Stimulated activated naive B cell treated with anti-CD40 and anti-IgM and Interleukin-4, amounts not matched to agents 10 μg/mL and 1 μg/mL and 100 μg/mL, for 72 hours (primary cell): ENCODE measurements around the gene MDM4.

Experiments
- ATAC-seq, 2 donors: fragments of 150-1000 bp; cut with Tn5 transposase; replicated peaks; 2 replicates each; pipeline ENCODE4 v1.10.0; 2021; ENCODE audit warnings: moderate library complexity in 1 of 2
- DNase-seq: peaks from one replicate; pipeline ENCODE4 v3.0.0; 2021
- H3K27ac Mint-ChIP-seq: one replicate; pipeline ENCODE4 v1.8.0; 2022; ENCODE audit warnings: mild to moderate bottlenecking, mixed read lengths
- H3K27me3 Mint-ChIP-seq, 2 donors: one replicate each; pipeline ENCODE4 v1.8.0; 2022; ENCODE audit warnings: mixed read lengths in 2 of 2
- H3K36me3 Mint-ChIP-seq, 2 donors: one replicate each; pipeline ENCODE4 v1.8.0; 2022; ENCODE audit warnings: mixed read lengths in 2 of 2, mild to moderate bottlenecking in 1 of 2
- H3K4me1 Mint-ChIP-seq, 2 donors: one replicate each; pipeline ENCODE4 v1.8.0; 2022; ENCODE audit warnings: mixed read lengths in 2 of 2, mild to moderate bottlenecking in 1 of 2
- H3K4me3 Mint-ChIP-seq, 2 donors: one replicate each; pipeline ENCODE4 v1.8.0; 2022; ENCODE audit warnings: mild to moderate bottlenecking in 2 of 2, mixed read lengths in 2 of 2, moderate library complexity in 1 of 2
- H3K9me3 Mint-ChIP-seq, 2 donors: one replicate each; pipeline ENCODE4 v1.8.0; 2022; ENCODE audit warnings: mixed read lengths in 2 of 2, mild to moderate bottlenecking in 1 of 2

The MDM4 gene

DNA sequence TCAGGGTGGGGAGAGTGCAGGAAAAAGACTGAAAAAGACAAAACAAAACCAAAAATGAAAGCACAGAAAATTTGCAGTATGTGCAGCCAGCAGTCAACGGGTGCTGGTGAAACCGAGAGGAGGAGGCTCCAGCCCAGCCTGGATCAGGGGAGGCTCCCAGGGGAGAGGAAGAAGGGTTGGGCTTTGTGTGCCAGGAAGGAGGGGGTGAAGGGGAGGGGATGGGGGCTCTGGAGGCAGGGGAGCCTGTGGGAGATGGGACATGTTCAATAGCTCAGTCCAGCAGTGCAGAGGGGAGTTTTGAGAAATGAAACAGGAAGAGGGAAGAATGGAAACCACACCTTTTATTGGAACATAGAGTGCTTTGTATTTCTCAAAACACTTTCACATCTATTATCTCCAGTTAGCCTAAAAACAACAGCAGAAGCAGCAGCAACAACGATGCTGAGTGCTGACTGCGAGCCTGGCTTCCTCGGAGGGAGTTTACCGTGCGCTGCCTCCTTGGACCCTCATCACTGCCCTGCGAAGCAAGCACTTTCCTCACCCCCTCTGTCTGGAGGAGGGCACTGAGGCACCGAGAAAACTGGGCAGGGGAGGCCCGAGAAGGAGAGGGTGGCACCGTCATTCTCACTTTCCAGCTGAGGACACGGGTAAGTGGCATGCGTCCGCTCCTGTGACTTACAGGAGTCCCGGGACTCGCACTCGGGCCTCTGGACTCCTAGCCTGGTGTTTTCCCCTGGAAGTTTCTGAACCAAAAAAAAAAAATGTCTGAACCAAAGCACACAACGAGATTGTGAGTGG, 62.9 kb downstream of the MDM4 start:
- H3K9me3 Mint-ChIP-seq: no peaks in the 10 kb centered on the region
- DNase-seq (peak; percentile 43), ATAC-seq (peak; percentile 82 to 84)
- peak overlapping the region; percentile 77 to 84 for H3K4me3 Mint-ChIP-seq
- peak overlapping the region; percentile 91 for H3K27ac Mint-ChIP-seq
- H3K4me1 Mint-ChIP-seq: peaks cover 32 to 59% of the 10 kb centered on the region in 2 donors
- H3K27me3 Mint-ChIP-seq: no peaks in the 10 kb centered on the region
- peaks cover 10 to 13% of the 10 kb centered on the region in 2 donors for H3K36me3 Mint-ChIP-seq

DNA sequence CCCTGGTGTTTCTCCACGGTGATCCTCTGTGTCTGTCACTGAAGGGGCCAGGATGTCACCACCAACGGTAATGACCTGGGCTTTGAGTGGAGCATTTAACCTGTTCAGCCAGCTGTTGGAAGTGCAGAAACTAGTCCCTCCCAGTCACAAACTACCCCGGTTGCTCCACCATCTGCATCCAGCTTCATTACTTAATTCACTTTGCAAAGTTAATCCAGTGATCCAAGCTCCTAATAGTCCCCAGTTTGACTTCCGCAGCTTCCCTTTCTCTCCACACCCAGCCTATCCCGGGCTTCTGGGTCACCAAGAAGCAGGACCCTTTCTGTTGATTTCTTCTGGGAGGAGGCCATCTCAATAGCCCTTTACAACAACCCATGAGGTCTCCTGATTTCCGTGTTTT, 63.5 kb downstream of the MDM4 start:
- ATAC-seq (no peak), DNase-seq (no peak)
- Mint-ChIP-seq H3K27me3 (no peaks in the 10 kb centered on the region), H3K27ac (peak overlapping the region; percentile 91), H3K4me3 (peak overlapping the region; percentile 50 to 63), H3K9me3 (no peaks in the 10 kb centered on the region), H3K4me1 (peaks cover 32 to 59% of the 10 kb centered on the region in 2 donors), H3K36me3 (peaks cover 9 to 11% of the 10 kb centered on the region in 2 donors)

DNA sequence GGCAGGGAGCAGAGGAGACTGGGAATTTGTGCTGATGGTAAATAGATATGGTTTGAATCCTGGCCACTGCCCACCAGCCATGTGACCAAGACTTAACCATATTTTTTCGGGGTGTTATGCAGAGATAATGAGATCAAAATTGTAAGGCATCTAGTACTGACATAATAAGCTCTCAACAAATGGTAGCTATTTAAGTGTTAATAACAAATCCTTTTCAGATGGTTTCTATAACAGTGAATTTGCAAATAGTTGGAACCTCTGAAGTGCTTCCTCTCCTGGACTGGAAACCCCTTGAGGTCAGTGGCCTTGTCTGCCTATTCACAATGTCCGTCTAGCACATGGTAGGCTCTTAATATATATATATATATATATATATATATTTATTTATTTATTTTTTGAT, 64.7 kb downstream of the MDM4 start:
- Mint-ChIP-seq H3K27ac (no peak overlapping the region), H3K27me3 (no peaks in the 10 kb centered on the region), H3K4me1 (peaks cover 34 to 59% of the 10 kb centered on the region in 2 donors), H3K9me3 (no peaks in the 10 kb centered on the region), H3K4me3 (no peak overlapping the region), H3K36me3 (peaks cover 3 to 9% of the 10 kb centered on the region in 2 donors)
- ATAC-seq (no peak), DNase-seq (no peak)

DNA sequence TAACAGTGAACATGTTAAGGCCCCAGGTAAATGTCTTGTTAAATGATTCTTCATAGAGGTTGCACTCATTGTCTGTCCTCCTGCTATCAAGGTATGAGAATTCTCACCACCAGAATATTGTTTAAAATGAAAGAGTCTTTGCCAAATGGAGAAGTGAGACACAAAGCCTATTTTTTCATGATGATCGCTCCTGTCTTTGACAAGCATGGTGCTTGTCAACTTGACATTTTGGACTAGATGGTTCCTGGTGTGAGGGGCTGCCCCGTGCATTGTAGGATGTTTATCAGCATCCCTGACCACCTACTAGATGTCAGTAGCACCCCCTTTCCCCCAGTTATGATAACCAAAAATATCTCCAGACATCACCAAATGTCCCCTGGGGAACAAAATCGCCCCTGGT, 65.6 kb downstream of the MDM4 start:
- Mint-ChIP-seq H3K36me3 (peaks cover 3 to 9% of the 10 kb centered on the region in 2 donors), H3K27me3 (no peaks in the 10 kb centered on the region), H3K4me1 (peaks cover 30 to 53% of the 10 kb centered on the region in 2 donors), H3K9me3 (no peaks in the 10 kb centered on the region), H3K4me3 (no peak overlapping the region), H3K27ac (peak overlapping the region; percentile 14)
- ATAC-seq (peak; percentile 64), DNase-seq (no peak)

DNA sequence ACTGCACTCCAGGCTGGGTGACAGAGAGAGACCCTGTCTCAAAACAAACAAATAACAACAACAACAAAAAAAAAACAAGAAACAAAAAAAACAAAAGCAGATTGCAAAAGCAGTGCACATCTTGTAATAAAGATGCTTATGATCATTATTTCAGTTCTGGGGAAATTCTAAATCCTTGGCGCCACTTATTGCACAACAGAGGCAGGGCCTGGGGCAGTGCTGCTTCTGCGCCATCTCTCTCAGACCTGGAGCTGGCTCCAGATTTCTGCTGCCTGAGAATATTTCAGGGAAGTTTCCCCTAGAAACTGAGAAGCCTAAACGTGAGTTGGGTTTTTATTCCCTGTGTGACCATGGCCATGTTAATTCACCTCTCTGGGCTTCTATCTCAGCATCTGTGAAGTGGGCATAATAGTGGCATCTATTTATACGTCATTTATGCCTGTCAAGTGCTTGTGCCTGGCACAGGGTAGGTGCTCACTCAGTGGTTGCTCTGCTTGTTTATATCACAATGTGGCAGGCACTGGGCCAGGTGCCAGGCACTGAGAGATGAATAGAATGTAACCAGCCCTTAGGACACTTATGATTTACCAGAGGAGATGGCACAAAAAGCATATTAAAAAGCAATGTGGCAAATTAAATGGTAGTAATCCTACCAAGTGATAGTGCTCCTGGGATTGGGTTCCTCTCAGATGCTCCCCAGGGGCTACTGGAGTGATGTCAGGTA, 67.9 kb downstream of the MDM4 start:
- ATAC-seq: no peak
- H3K4me1 Mint-ChIP-seq: peaks cover 19 to 37% of the 10 kb centered on the region in 2 donors
- H3K9me3 Mint-ChIP-seq: no peaks in the 10 kb centered on the region
- H3K27ac Mint-ChIP-seq: no peak overlapping the region
- H3K4me3 Mint-ChIP-seq: no peak overlapping the region
- H3K27me3 Mint-ChIP-seq: no peaks in the 10 kb centered on the region
- peaks cover 8 to 9% of the 10 kb centered on the region in 2 donors for H3K36me3 Mint-ChIP-seq
- DNase-seq: no peak

DNA sequence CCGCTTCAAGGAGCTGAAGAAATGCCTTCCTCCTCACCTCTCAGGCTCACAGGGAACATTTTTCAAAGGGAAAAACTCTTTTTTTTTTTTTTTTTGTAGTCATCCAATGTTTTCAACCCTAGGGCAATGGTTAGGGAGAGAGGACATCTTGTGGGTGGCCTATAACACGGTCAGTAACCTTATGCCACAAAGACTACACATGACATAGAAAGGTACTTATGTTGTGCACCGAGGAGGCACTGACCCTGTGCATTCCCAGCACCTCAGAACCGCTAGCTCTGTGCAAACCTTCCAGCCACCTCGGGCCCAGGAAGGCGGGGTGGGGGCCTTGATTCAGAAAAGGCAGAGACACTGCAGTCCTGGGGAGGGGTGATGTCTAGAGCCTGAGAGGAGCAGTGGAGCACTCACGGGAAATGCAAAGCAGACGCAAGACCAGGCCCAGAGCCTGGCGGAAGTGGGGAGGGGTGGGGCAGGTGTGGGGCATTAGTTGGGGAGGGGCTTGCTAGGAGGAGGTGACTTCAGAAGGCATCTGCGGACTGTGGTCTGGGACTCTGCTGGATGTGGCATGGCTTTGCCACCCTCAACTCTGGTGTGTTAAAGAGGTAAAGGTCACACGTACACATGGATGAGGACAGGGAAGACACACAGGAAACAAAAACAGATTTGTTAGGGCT, 68.6 kb downstream of the MDM4 start:
- Mint-ChIP-seq H3K9me3 (no peaks in the 10 kb centered on the region), H3K4me1 (peaks cover 20 to 30% of the 10 kb centered on the region in 2 donors), H3K4me3 (no peak overlapping the region), H3K27me3 (no peaks in the 10 kb centered on the region), H3K27ac (no peak overlapping the region), H3K36me3 (peaks cover 8% of the 10 kb centered on the region in 2 donors)
- DNase-seq: no peak
- no peak for ATAC-seq

DNA sequence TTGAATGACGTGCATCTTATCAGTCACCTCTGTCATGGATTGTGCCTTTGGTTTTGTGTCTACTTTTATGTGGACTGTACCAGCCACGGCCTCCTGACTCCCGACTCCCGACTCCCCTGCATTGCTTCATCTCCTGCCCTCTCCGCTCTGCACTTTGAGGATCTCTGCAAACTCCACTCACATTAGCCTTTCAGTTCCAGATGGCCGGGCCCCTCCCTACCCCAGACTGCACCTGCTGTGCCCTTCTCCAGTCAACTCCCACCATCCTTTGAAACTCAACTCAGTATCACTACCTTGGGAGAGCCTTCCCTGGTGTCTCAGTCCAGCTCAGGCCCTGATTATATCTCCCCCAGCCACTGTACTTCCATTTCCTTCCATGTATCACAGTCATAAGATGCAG, 71.4 kb downstream of the MDM4 start:
- Mint-ChIP-seq H3K9me3 (no peaks in the 10 kb centered on the region), H3K36me3 (peaks cover 0 to 8% of the 10 kb centered on the region in 2 donors), H3K27me3 (no peaks in the 10 kb centered on the region), H3K4me3 (no peak overlapping the region), H3K4me1 (peaks cover 7 to 9% of the 10 kb centered on the region in 2 donors), H3K27ac (peak overlapping the region; percentile 21)
- DNase-seq (no peak), ATAC-seq (no peak)

DNA sequence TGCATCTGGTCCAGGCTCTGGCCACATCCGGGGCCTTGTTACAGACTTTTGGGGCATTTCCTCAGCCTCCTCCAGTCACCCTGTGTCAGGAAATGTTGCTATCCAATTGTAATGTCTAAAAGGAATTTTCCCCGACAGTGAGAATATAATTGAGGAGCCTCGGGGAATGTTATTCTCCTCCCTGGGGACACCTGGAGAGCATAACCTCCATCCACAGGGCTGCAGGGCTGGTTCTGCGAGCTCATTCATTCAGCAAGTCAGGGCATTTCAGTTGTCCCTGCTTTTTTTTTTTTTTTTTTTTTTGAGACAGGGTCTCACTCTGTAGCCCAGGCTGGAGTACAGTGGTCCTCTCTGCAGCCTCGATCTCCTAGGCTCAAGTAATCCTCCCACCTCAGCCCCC, 72.6 kb downstream of the MDM4 start:
- no peak overlapping the region for H3K27ac Mint-ChIP-seq

DNA sequence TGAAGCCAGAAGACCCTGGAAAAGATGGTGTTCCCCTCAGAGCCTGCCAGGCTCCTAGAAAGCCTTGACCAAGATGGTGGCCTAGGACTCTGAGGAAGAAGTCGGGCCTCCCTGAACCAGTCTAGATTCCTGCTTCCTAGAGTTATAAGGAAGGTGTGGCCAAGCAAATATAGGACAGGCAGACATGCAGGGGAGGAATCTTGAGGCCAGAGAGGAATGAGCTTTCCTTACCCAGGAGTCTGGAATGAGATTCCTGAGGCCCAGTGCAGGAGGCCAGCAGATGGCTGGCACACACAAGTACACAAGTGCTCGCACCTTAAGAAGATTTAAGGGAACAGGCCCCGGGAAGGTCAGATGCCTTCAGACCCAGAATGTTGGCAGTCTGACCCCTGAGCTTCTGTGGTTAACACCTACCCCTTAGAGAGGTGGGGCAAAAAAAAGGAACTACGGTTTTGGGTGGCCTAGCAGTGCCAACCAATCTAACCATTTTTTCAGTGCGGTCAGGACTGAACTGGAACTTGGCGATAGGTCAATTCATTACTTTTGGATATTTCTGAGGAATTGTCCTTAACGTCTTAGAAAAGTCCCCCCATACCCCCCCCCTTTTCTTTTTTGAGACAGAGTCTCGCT, 73.3 kb downstream of the MDM4 start:
- H3K4me1 Mint-ChIP-seq: peaks cover 0 to 7% of the 10 kb centered on the region in 2 donors
- peak overlapping the region; percentile 67 for H3K27ac Mint-ChIP-seq
- no peaks in the 10 kb centered on the region for H3K27me3 Mint-ChIP-seq
- ATAC-seq (peak; percentile 45 to 84), DNase-seq (no peak)
- no peaks in the 10 kb centered on the region for H3K9me3 Mint-ChIP-seq
- peaks cover 0 to 5% of the 10 kb centered on the region in 2 donors for H3K36me3 Mint-ChIP-seq
- H3K4me3 Mint-ChIP-seq: no peak overlapping the region

More for the DNA sequence above, 72.6 kb downstream of the MDM4 start:
- H3K4me1 Mint-ChIP-seq: peaks cover 0 to 7% of the 10 kb centered on the region in 2 donors
- DNase-seq (no peak), ATAC-seq (no peak)
- H3K9me3 Mint-ChIP-seq: no peaks in the 10 kb centered on the region
- peaks cover 0 to 5% of the 10 kb centered on the region in 2 donors for H3K36me3 Mint-ChIP-seq
- no peak overlapping the region for H3K4me3 Mint-ChIP-seq
- no peaks in the 10 kb centered on the region for H3K27me3 Mint-ChIP-seq

DNA sequence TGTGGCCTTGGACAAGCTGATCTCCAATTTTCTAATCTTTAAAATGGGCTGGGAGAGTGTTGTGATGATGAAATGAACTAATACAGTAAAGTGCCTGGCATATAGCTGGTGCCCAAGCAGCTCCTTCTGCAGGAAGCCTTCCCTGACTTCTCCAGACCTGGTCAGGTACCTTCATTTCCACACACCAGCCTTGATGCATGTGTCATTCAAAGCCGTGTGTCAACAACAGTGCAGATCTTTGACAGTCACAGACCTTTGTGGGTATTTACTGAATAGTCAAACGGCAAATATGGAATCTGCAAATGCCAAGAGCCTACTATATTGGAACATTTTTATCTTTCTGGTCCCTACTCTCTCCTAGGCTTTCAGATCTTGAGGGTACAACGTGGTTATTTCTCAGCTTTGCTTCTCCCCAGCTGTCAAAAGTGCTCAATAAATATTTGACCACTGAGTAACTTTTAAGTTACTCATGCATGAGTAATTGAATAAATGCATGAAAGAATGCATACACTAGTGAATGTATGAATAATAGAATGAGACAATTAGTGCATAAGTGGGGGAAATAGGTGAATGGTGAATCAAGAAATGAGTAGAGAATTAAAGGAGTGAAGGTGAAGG, 75.4 kb downstream of the MDM4 start:
- Mint-ChIP-seq H3K27ac (no peak overlapping the region), H3K9me3 (no peaks in the 10 kb centered on the region), H3K4me1 (peaks cover 0 to 6% of the 10 kb centered on the region in 2 donors), H3K4me3 (no peak overlapping the region), H3K36me3 (peaks cover 4 to 9% of the 10 kb centered on the region in 2 donors), H3K27me3 (no peaks in the 10 kb centered on the region)
- no peak for ATAC-seq
- DNase-seq: no peak

DNA sequence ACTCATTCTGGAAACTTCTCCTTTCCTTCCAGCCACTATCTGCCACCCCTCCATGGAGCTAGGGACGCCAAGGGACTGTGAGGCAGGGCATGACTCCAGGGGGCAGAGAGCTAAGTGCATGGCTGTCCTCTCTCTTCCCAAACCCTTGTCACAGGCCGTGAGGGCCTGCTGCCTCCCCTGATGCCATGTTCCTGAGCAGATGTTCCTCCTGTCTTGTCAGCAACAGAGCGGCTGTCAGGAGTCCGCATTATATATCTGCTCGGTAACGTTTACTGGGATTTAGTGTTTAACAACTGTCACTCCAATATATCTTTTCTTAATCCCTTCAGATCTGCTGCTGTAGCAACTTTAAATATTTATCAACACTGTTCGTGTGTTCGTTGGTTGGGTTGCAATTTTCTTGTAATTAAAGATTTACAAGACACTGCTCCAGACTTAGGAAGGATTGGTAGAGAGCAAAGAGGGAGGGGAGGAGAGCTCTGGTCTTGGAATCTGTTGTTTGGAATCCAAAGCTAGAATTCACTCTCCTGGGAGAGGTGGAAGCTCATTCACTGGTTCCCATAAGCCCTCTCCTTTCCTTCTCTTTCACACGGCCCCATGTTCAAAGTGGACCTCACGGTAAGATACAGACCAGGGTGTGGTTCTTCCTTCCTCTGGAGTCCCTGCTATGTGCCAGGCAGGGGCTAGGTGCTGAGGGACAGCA, 76.2 kb downstream of the MDM4 start:
- Mint-ChIP-seq H3K4me3 (no peak overlapping the region), H3K9me3 (no peaks in the 10 kb centered on the region), H3K27me3 (no peaks in the 10 kb centered on the region), H3K36me3 (peaks cover 8 to 13% of the 10 kb centered on the region in 2 donors), H3K27ac (no peak overlapping the region), H3K4me1 (peaks cover 0 to 6% of the 10 kb centered on the region in 2 donors)
- DNase-seq: no peak
- ATAC-seq: no peak

DNA sequence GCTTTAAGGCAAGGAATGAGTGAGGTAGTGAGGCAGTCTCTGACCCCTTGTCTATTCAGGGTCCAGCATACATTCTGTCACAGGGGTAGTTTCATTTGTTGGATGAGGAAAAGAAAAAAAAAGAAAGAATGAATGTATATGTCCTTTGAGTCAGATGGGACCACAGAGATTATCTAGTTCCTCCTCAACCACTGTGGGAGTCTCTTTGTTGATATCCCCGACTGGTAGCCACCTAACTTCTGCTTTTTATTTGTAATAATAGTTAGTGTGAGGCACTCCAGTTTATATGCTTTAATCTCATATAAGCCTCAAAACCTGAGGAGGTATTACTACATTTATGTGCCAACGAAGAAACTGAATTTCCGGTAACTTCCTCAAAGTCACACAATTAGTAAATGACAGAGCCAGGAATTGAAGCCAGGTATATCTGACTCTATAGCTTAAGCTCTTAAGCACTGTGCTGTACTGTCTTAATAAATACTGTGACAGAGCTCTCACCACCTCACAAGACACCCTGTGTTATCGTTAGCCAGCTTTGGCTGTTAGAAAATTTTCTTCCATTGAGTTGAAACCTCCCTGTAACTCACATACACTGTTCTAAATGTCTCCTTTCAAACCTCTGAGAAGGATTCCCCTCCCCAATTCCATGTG, 82.2 kb downstream of the MDM4 start:
- Mint-ChIP-seq H3K9me3 (no peaks in the 10 kb centered on the region), H3K27ac (no peak overlapping the region), H3K36me3 (peaks cover 14 to 17% of the 10 kb centered on the region in 2 donors), H3K27me3 (no peaks in the 10 kb centered on the region), H3K4me1 (peaks cover 0 to 5% of the 10 kb centered on the region in 2 donors), H3K4me3 (no peak overlapping the region)
- ATAC-seq (peak; percentile 97 to 98), DNase-seq (no peak)

DNA sequence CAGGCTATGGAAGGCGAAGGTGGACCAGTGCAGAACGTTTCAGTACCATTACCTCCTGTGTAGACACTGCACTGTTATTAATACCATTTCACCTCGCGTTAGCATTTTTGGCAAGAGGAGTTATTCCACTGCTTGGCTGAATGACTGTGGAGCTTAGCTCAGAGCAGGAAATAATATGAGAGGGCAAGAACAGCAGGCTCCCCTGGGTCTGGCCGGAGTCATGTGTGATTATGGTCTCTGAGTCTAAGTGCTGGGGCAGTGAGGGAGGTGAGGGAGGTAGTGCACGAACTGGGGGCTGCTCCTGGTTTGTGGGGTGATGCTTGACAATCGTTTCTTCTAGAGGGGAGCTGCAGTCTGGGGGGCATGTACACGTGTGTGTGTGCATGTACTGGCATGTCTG, 82.9 kb downstream of the MDM4 start:
- Mint-ChIP-seq H3K4me3 (no peak overlapping the region), H3K4me1 (peaks cover 0 to 5% of the 10 kb centered on the region in 2 donors), H3K27ac (no peak overlapping the region), H3K27me3 (no peaks in the 10 kb centered on the region), H3K36me3 (peaks cover 14 to 17% of the 10 kb centered on the region in 2 donors), H3K9me3 (no peaks in the 10 kb centered on the region)
- DNase-seq: no peak
- no peak for ATAC-seq
